ENCODE results near the gene SAP30BP.

- TF ChIP-seq CTCF (IDR thresholded peaks at IDR 0.05) (no peak), POLR2A (IDR thresholded peaks at IDR 0.05) (no peak)
These were observed 20.5 kb upstream of the SAP30BP start for GRCh38 chr17:75646638-75646992.

Data from body of pancreas (tissue), 4 donors.